SK-N-SH (cell line): ENCODE measurements around the gene COBLL1.

Experiments used
- EP300 ChIP-seq, 2 experiments: IDR thresholded peaks; 2 replicates each; pipeline versions ENCODE4 v1.4.0 to v1.6.1; 2012; ENCODE audit warnings: borderline replicate concordance in 1 of 2, low read depth in 1 of 2, low read length in 1 of 2
- EZH2phosphoT487 ChIP-seq: fragments of 200-600 bp; sonication (generic); IDR thresholded peaks from 2 replicates; pipeline ENCODE4 v1.6.1; 2017; ENCODE audit warnings: low read depth, mixed run types, mild to moderate bottlenecking, antibody characterized with exemption, moderate library complexity, borderline replicate concordance
- GABPA ChIP-seq: IDR thresholded peaks from 2 replicates; pipeline ENCODE4 v1.4.0; 2012; ENCODE audit warnings: low read depth, mild to moderate bottlenecking
- IRF3 ChIP-seq: fragments of 150-350 bp; IDR thresholded peaks from 2 replicates; pipeline ENCODE4 v1.6.1; 2016; ENCODE audit warnings: mild to moderate bottlenecking, low read depth, low read length
- JUND ChIP-seq: IDR thresholded peaks from 2 replicates; pipeline ENCODE4 v1.4.0; 2012
- MEF2A ChIP-seq: IDR thresholded peaks from 2 replicates; pipeline ENCODE4 v1.4.0; 2012; ENCODE audit warnings: low read depth, borderline replicate concordance
- NRF1 ChIP-seq: IDR thresholded peaks from 2 replicates; pipeline ENCODE4 v1.6.1; 2012; ENCODE audit warnings: low read depth, mild to moderate bottlenecking, low read length
- RAD21 ChIP-seq: IDR thresholded peaks from 2 replicates; pipeline ENCODE4 v1.6.1; 2012; ENCODE audit warnings: mild to moderate bottlenecking, low read length
- TF ChIP-seq, protein P1 (sequence below): fragments of 200-600 bp; sonication (generic); IDR thresholded peaks from 2 replicates; pipeline ENCODE4 v1.6.1; 2017; ENCODE audit warnings: antibody characterized with exemption, mild to moderate bottlenecking, moderate library complexity
- TF ChIP-seq, protein P2 (sequence below): IDR thresholded peaks from 2 replicates; pipeline ENCODE4 v1.4.0; 2012; ENCODE audit warnings: low read depth

DNA sequence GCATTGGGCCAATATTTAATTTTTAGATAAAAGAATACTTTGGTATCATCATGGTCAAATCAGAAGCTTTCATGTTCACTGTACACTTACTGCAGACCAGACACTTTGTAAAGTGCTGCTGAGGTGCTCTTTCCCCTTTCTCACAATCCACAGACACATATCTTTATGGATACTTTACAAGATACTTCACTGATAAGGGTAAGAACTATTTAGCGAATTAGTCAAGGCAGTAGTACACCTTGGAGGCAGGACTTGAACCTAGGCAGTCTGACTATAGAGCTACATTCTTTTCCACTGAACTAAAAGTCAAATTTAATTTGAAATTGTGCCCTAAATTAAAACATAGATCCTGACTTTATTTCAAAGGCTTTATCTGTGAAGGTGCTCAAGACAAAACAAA is 60.2 kb downstream of the COBLL1 start:
- TF ChIP-seq, protein P1, sequence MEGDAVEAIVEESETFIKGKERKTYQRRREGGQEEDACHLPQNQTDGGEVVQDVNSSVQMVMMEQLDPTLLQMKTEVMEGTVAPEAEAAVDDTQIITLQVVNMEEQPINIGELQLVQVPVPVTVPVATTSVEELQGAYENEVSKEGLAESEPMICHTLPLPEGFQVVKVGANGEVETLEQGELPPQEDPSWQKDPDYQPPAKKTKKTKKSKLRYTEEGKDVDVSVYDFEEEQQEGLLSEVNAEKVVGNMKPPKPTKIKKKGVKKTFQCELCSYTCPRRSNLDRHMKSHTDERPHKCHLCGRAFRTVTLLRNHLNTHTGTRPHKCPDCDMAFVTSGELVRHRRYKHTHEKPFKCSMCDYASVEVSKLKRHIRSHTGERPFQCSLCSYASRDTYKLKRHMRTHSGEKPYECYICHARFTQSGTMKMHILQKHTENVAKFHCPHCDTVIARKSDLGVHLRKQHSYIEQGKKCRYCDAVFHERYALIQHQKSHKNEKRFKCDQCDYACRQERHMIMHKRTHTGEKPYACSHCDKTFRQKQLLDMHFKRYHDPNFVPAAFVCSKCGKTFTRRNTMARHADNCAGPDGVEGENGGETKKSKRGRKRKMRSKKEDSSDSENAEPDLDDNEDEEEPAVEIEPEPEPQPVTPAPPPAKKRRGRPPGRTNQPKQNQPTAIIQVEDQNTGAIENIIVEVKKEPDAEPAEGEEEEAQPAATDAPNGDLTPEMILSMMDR: no peak
- TF ChIP-seq GABPA (no peak), RAD21 (no peak), EP300 (IDR thresholded peaks at IDR 0.05; ENCODE audit: borderline replicate concordance in 1 of 2, low read depth in 1 of 2, low read length in 1 of 2) (no peak), JUND (no peak), EZH2phosphoT487 (no peak), IRF3 (no peak), MEF2A (no peak), NRF1 (no peak)
- TF ChIP-seq, protein P2, sequence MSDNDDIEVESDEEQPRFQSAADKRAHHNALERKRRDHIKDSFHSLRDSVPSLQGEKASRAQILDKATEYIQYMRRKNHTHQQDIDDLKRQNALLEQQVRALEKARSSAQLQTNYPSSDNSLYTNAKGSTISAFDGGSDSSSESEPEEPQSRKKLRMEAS: no peak
